AG04449 (cell line): Measurements from ENCODE around the gene CALN1.

Experiments
- CTCF ChIA-PET: fragments of 350-600 bp; formaldehyde crosslinking; extraction: SDS; loops from one replicate; lab custom pipeline; 2021; ENCODE audit warnings: antibody characterized with exemption; lab: Yijun Ruan, JAX
- POLR2A ChIA-PET: fragments of 400-600, 350-600 bp; formaldehyde crosslinking; extraction: SDS; loops from one replicate; lab custom pipeline; 2020; ENCODE audit warnings: antibody characterized with exemption, inconsistent platforms; lab: Yijun Ruan, JAX
- DNase-seq: peaks from one replicate; pipeline ENCODE4 v3.0.0-alpha.2; 2010; ENCODE audit warnings: low read depth, low spot score
- H3K4me3 ChIP-seq: 2 replicates; pipeline ENCODE4 v1.5.1; 2011; ENCODE audit warnings: low read depth, mild to moderate bottlenecking, control low read depth, low read length
- CTCF ChIP-seq: IDR thresholded peaks from one replicate; pipeline ENCODE4 v1.5.1; 2011; ENCODE audit warnings: mild to moderate bottlenecking, moderate library complexity, low read length, control low read depth, inconsistent platforms; ENCODE audit not compliant: insufficient read depth; ENCODE audit errors: missing control alignments

CALN1 gene

DNA sequence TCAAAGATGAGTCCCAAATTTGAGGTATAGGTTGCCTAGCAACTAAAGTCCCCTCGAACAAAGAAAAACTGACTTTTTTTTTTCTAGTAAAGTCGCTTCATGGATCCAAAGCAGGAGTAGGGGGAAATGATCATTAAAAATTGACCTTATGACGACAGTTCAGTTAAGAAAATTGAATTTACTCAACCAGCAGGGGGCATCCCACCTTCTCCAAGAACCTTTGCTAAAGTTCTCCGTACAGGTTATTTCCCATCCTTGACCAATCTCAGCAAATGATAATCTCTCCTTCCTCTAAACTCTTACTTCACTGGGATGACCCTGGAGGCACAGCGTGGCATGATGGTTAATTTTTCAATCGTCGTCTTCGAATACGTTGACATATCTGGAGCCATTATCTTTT, 228.3 kb downstream of the CALN1 start:
- POLR2A ChIA-PET: no interaction called here
- no peak for TF ChIP-seq CTCF
- no peak overlapping the region for H3K4me3 ChIP-seq
- CTCF ChIA-PET: no interaction called here
- no peak for DNase-seq

DNA sequence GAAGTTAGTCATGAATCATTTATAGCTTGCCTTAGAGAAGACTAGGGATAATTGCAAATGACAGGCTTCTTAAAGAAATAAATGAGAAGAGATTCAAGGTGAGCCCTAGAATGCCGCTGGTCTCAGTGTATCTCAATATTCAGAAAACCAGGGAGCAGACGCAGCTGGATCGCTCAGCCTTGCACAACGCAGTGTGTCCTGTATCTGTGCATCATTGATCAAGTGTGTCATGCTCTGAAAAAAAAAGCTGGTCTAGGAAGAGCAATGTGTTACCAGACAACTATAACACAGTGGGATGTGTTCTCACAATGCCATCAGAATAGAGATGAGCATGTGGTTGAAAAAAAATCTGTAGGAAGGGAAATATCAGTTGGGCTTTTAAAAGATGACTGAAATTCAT, 230.1 kb downstream of the CALN1 start:
- no peak for TF ChIP-seq CTCF
- no peak overlapping the region for H3K4me3 ChIP-seq
- ChIA-PET POLR2A (no interaction called here), CTCF (no interaction called here)
- DNase-seq: no peak

GRCh38 chr7:72176875-72177274, 235.3 kb downstream of the CALN1 start:
- H3K4me3 ChIP-seq: no peak overlapping the region
- TF ChIP-seq CTCF: no peak
- ChIA-PET CTCF (no interaction called here), POLR2A (no interaction called here)
- DNase-seq: no peak

GRCh38 chr7:72170475-72170874, 241.7 kb downstream of the CALN1 start:
- TF ChIP-seq CTCF: no peak
- ChIA-PET CTCF (no interaction called here), POLR2A (no interaction called here)
- no peak for DNase-seq
- no peak overlapping the region for H3K4me3 ChIP-seq

GRCh38 chr7:72163271-72163670, 248.9 kb downstream of the CALN1 start:
- DNase-seq: no peak
- CTCF ChIA-PET: no interaction called here
- POLR2A ChIA-PET: no interaction called here
- H3K4me3 ChIP-seq: no peak overlapping the region
- no peak for TF ChIP-seq CTCF

DNA sequence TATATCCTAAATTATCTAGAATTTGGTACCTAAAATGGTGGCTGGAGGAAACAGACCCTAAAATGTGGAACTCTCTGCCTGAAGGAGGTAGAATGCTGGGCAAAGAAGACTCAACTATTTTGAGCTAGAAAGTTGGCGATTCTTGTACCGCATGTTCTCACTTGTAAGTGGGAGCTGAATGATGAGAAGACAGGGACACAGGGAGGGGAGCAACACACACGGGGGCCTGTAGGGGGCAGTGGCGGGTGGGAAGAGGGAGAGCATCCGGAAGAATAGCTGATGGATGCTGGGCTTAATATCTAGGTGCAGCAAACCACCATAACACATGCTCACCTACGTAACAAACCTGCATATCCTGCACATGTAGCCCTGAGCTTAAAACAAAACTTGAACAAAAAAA, 250.6 kb downstream of the CALN1 start:
- POLR2A ChIA-PET: no interaction called here
- no peak for TF ChIP-seq CTCF
- no peak for DNase-seq
- no peak overlapping the region for H3K4me3 ChIP-seq
- CTCF ChIA-PET: no interaction called here
